GM13976 (cell line): Measurements from ENCODE around the gene MEF2B.

Experiments used
- DNase-seq: peaks from one replicate; pipeline ENCODE4 v3.0.0; 2012; ENCODE audit warnings: low spot score
- in situ Hi-C: fragments of 300-500 bp; cut with MboI; formaldehyde crosslinking; loops from one replicate; pipeline ENCODE4 v1.12.0; 2022; ENCODE audit warnings: low sequenced_read_pairs, mixed read lengths, inconsistent platforms; ENCODE audit not compliant: unreplicated experiment
- TF ChIP-seq, protein P1 (sequence below): IDR thresholded peaks from 2 replicates; pipeline ENCODE4 v1.5.1; 2012; ENCODE audit warnings: borderline replicate concordance, mild to moderate bottlenecking; ENCODE audit not compliant: insufficient read depth; ENCODE audit errors: extremely low read depth, missing control alignments, control extremely low read depth

MEF2B gene

DNA sequence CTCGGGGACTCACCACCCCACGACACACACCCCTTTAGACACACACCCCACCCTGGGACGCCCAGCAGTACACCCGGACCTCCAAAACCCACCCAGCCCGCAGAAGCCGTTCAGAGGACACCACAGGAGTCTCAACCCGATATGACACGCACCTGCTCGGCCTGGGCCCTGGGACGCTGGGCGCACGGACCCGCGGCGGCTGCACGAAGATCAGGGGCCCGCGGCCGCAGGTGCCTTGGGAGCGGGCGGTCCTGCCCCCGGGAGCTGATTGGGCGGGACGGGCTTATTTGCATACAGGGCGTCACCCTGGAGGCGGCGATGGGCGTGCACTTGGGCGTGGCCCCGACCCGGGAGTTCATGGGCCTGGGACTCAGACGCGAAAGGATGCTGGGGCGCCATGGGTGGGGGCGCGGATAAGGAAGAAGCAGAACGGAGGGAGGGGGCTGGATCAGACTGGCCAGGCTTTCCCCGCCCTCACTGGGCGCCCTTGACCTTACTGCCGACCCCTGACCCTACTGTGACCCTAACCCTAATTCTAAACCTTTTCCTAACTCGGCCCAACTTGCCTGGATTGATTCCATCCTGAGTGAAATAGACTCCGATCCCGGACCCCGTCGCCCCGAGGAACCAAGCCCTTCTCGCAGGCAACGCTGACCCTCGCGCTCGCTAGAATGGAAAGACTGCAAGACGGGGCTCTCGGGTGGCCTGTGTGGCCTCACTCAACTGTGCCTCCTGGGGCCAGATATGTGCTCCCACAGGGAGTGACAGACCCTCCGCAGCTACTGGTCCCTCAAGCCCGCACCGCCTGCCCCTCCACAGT lies at the start of gene MEF2B:
MEF2B (minus strand) TSS at position 211 of the 820 bp plus-strand sequence. CDS start 19,528 bp downstream, outside the sequence.
- TF ChIP-seq, protein P1, sequence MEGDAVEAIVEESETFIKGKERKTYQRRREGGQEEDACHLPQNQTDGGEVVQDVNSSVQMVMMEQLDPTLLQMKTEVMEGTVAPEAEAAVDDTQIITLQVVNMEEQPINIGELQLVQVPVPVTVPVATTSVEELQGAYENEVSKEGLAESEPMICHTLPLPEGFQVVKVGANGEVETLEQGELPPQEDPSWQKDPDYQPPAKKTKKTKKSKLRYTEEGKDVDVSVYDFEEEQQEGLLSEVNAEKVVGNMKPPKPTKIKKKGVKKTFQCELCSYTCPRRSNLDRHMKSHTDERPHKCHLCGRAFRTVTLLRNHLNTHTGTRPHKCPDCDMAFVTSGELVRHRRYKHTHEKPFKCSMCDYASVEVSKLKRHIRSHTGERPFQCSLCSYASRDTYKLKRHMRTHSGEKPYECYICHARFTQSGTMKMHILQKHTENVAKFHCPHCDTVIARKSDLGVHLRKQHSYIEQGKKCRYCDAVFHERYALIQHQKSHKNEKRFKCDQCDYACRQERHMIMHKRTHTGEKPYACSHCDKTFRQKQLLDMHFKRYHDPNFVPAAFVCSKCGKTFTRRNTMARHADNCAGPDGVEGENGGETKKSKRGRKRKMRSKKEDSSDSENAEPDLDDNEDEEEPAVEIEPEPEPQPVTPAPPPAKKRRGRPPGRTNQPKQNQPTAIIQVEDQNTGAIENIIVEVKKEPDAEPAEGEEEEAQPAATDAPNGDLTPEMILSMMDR: no peak
- in situ Hi-C loops: no loop called here
- peak; percentile 97 for DNase-seq

DNA sequence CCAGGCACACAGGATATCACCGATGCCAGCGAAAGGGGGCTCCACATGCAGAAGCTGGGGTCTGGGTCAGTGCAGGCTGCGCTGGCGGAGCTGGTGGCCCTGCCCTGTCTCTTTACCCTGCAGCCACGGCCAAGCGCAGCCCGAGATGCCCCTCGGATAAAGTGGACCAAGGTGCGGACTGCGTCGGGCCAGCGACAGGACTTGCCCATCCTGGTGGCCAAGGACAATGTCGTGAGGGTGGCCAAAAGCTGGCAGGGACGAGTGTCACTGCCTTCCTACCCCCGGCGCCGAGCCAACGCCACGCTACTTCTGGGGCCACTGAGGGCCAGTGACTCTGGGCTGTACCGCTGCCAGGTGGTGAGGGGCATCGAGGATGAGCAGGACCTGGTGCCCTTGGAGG lies 48.8 kb upstream of the MEF2B start:
- in situ Hi-C loops: no loop called here
- no peak for DNase-seq
- TF ChIP-seq, protein P1: no peak

GRCh38 chr19:19217099-19217498 lies 47.0 kb upstream of the MEF2B start:
- no peak for DNase-seq
- TF ChIP-seq, protein P1: no peak
- in situ Hi-C loops: no loop called here

GRCh38 chr19:19215792-19216191 lies 45.7 kb upstream of the MEF2B start:
- TF ChIP-seq, protein P1: no peak
- DNase-seq: no peak
- in situ Hi-C loops: no loop called here

- peak; percentile 69 for DNase-seq
- TF ChIP-seq, protein P1: no peak
- in situ Hi-C loops: no loop called here
Observed at GRCh38 chr19:19214892-19215291, 44.8 kb upstream of the MEF2B start.

- TF ChIP-seq, protein P1: no peak
- in situ Hi-C loops: no loop called here
- DNase-seq: no peak
Observed at GRCh38 chr19:19214159-19214490, 44.1 kb upstream of the MEF2B start.
